Brain microvascular endothelial cell (primary cell): ENCODE results near the gene AFF1.

ENCODE experiments used
- DNase-seq: peaks from one replicate; pipeline ENCODE4 v3.0.0-alpha.2; 2020
- H3K27ac ChIP-seq: fragments of 250-450 bp; sonication (Bioruptor Pico); 2 replicates; pipeline ENCODE4 v1.5.1; 2020; ENCODE audit warnings: mild to moderate bottlenecking, moderate library complexity
- H3K27me3 ChIP-seq: fragments of 250-450 bp; sonication (Bioruptor Pico); replicated peaks from 2 replicates; pipeline ENCODE4 v1.5.1; 2020; ENCODE audit warnings: mild to moderate bottlenecking
- H3K36me3 ChIP-seq: fragments of 250-450 bp; sonication (Bioruptor Pico); replicated peaks from 2 replicates; pipeline ENCODE4 v1.5.1; 2020; ENCODE audit warnings: mild to moderate bottlenecking
- H3K4me3 ChIP-seq: 2 replicates; pipeline ENCODE4 v1.5.1; 2011; ENCODE audit warnings: low read depth, mild to moderate bottlenecking, control low read depth, low read length, moderate library complexity
- in situ Hi-C: cut with HindIII; loops from 2 replicates; pipeline ENCODE4 v1.10.0; 2017; ENCODE audit warnings: low sequenced_read_pairs, low pct_ligation_motif_present
- TF ChIP-seq, protein P1 (sequence below): IDR thresholded peaks from 2 replicates; pipeline ENCODE4 v1.5.1; 2011; ENCODE audit warnings: low read depth, mild to moderate bottlenecking, moderate library complexity, low read length, control low read depth, inconsistent platforms; ENCODE audit errors: missing control alignments

The AFF1 gene

GRCh38 chr4:86926435-86927086 lies 8.2 kb upstream of the AFF1 start:
- Histone ChIP-seq H3K27ac (peak overlapping the region; percentile 77), H3K4me3 (no peak overlapping the region), H3K27me3 (no peaks in the 10 kb centered on the region), H3K36me3 (no peaks in the 10 kb centered on the region)
- TF ChIP-seq, protein P1, sequence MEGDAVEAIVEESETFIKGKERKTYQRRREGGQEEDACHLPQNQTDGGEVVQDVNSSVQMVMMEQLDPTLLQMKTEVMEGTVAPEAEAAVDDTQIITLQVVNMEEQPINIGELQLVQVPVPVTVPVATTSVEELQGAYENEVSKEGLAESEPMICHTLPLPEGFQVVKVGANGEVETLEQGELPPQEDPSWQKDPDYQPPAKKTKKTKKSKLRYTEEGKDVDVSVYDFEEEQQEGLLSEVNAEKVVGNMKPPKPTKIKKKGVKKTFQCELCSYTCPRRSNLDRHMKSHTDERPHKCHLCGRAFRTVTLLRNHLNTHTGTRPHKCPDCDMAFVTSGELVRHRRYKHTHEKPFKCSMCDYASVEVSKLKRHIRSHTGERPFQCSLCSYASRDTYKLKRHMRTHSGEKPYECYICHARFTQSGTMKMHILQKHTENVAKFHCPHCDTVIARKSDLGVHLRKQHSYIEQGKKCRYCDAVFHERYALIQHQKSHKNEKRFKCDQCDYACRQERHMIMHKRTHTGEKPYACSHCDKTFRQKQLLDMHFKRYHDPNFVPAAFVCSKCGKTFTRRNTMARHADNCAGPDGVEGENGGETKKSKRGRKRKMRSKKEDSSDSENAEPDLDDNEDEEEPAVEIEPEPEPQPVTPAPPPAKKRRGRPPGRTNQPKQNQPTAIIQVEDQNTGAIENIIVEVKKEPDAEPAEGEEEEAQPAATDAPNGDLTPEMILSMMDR: no peak
- in situ Hi-C loops: loop anchor here (25.0 kb wide), 1 partner anchor 186 kb away; no protein-coding TSS in a partner anchor
- DNase-seq: no peak

DNA sequence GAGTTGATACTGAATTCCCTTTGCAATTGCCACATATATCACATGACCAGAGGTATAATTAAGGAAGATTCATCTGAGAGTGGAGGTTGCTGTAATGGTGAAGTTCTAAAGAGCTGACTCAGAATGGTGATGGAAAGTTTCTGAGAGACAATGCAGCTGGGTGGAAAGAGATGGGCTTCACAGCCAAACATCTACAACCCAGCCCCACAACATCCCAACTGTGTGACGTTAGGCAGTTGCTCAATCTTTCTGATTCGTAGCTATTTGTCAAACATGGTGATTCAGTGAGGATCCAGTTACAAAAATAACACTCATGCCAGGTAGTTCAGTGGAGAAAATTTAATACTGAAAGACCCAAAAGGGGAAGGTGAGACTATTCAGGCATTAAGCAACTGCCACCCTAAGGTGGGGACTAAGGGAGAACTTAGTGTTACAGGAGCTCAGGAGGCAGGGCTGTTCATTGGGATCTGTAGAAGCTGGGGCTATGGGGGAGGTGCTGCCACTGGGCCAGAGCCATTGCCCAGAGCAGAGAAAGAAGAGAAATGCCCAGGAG lies 6.9 kb upstream of the AFF1 start:
- DNase-seq: peak; percentile 97
- Histone ChIP-seq H3K27ac (peak overlapping the region; percentile 77), H3K27me3 (no peaks in the 10 kb centered on the region), H3K36me3 (no peaks in the 10 kb centered on the region), H3K4me3 (no peak overlapping the region)
- in situ Hi-C loops: loop anchor here (25.0 kb wide), 1 partner anchor 184 kb away; no protein-coding TSS in a partner anchor
- TF ChIP-seq, protein P1: no peak

GRCh38 chr4:86928400-86929255 lies 6.2 kb upstream of the AFF1 start:
- no peak overlapping the region for H3K4me3 ChIP-seq
- in situ Hi-C loops: loop anchor here (25.0 kb wide), 1 partner anchor 184 kb away; no protein-coding TSS in a partner anchor
- DNase-seq: no peak
- H3K27me3 ChIP-seq: no peaks in the 10 kb centered on the region
- peak overlapping the region; percentile 77 for H3K27ac ChIP-seq
- TF ChIP-seq, protein P1: no peak
- no peaks in the 10 kb centered on the region for H3K36me3 ChIP-seq

DNA sequence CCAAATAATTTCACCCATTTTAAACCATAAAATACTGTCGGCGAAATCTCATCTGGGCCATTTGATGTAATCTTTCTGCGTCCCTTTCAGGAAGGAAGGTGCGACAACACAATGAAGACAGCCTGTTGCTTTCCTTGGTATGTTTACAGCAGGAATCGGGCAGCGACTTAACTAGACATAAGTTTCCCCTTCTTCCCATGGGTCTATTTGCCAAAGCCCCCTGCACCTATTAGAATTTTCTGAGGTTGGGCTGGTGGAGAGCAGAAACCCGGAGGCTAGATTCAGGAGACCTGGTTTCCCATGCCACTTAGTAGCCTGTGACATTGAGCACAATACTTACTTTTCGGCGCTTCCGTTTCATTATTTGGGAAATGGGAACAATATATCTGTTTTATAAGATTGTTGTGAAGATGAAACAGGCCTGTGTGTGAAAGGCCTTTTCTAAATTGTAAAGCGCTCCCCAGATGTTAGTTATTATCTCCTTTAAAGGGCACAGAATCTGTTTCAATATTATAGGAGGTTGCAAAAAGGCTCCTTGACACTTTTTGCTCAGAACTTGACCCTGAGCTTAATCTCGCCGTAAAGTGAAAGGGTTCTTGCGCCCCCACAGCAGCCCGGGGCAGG lies 552 bp upstream of the AFF1 start:
- no peaks in the 10 kb centered on the region for H3K27me3 ChIP-seq
- H3K36me3 ChIP-seq: no peaks in the 10 kb centered on the region
- DNase-seq: no peak
- TF ChIP-seq, protein P1: no peak
- in situ Hi-C loops: loop anchor here (25.0 kb wide), 1 partner anchor 178 kb away; no protein-coding TSS in a partner anchor
- H3K27ac ChIP-seq: peak overlapping the region; percentile 75
- peak overlapping the region; percentile 83 for H3K4me3 ChIP-seq

GRCh38 chr4:86935566-86935852 lies 698 bp downstream of the AFF1 start:
- in situ Hi-C loops: loop anchor here (25.0 kb wide), 1 partner anchor 177 kb away; no protein-coding TSS in a partner anchor
- no peak for DNase-seq
- TF ChIP-seq, protein P1: no peak
- no peaks in the 10 kb centered on the region for H3K36me3 ChIP-seq
- no peaks in the 10 kb centered on the region for H3K27me3 ChIP-seq
- H3K27ac ChIP-seq: peak overlapping the region; percentile 75
- H3K4me3 ChIP-seq: peak overlapping the region; percentile 83
